Smooth muscle cell (in vitro differentiated cells): ENCODE results near the gene APELA. TPM values are rescaled to one million over a fixed set of nuclear protein-coding genes. Genes with fewer than 3 reads are reported as not detected.
"Not testable (repeated sequence)": the region's sequence is repeated elsewhere in the genome, so short reads cannot be mapped to it uniquely, and the experiment has no call there.

Experiments used
- DNase-seq: peaks from one replicate; lab custom pipeline; 2025; ENCODE audit not compliant: unreplicated experiment; lab: John Stamatoyannopoulos, UW
- H2AFZ ChIP-seq: fragments of 200-600 bp; sonication (generic); 2 replicates; pipeline ENCODE4 v1.6.0; 2016; ENCODE audit warnings: antibody characterized with exemption, low read depth, mild to moderate bottlenecking
- H3F3A ChIP-seq: fragments of 200-600 bp; sonication (generic); 2 replicates; pipeline ENCODE4 v1.6.0; 2017; ENCODE audit warnings: antibody characterized with exemption, low read depth
- H3K27ac ChIP-seq: fragments of 200-600 bp; sonication (generic); 2 replicates; pipeline ENCODE4 v1.5.1; 2016; ENCODE audit warnings: low read depth, mild to moderate bottlenecking
- H3K27me3 ChIP-seq: fragments of 200-600 bp; sonication (generic); 2 replicates; pipeline ENCODE4 v1.6.1; 2016; ENCODE audit warnings: low read depth, mild to moderate bottlenecking
- H3K36me3 ChIP-seq: fragments of 200-600 bp; sonication (generic); 2 replicates; pipeline ENCODE4 v1.5.1; 2016; ENCODE audit warnings: low read depth
- H3K4me1 ChIP-seq: fragments of 200-600 bp; sonication (generic); 2 replicates; pipeline ENCODE4 v1.5.1; 2016; ENCODE audit warnings: low read depth
- H3K4me2 ChIP-seq: fragments of 200-600 bp; sonication (generic); 2 replicates; pipeline ENCODE4 v1.6.0; 2016; ENCODE audit warnings: mild to moderate bottlenecking
- H3K4me3 ChIP-seq: fragments of 200-600 bp; sonication (generic); 2 replicates; pipeline ENCODE4 v1.5.1; 2016; ENCODE audit warnings: mild to moderate bottlenecking
- H3K79me2 ChIP-seq: fragments of 200-600 bp; sonication (generic); 2 replicates; pipeline ENCODE4 v1.6.0; 2016; ENCODE audit warnings: low read depth, mild to moderate bottlenecking
- H3K9ac ChIP-seq: fragments of 200-600 bp; sonication (generic); 2 replicates; pipeline ENCODE4 v1.6.0; 2016; ENCODE audit warnings: low read depth
- H3K9me3 ChIP-seq: fragments of 200-600 bp; sonication (generic); replicated peaks from 2 replicates; pipeline ENCODE4 v1.5.1; 2016; ENCODE audit warnings: low read depth
- H4K20me1 ChIP-seq: fragments of 200-600 bp; sonication (generic); 2 replicates; pipeline ENCODE4 v1.6.0; 2016; ENCODE audit warnings: low read depth
- WGBS: methylation state at CpG from one replicate; pipeline ENCODE4 v1.1.7; 2016; ENCODE audit warnings: low lambda C conversion rate; 5-methylcytosine and 5-hydroxymethylcytosine counted together
- polyA plus RNA-seq: library from polyadenylated mRNA; unstranded; fragments of >200 nt; fragmentation: Nextera tagmentation; extraction: Ambion mirVana; gene quantifications from 2 replicates; pipeline ENCODE4 v1.2.1, GENCODE V29; 2016
- total RNA-seq: library from RNA; depleted of rRNA; stranded (reverse); fragments of >200 nt; gene quantifications from 2 replicates; pipeline ENCODE4 v1.2.3, GENCODE V29; 2014
- TF ChIP-seq, protein P1 (sequence below): fragments of 200-600 bp; sonication (generic); IDR thresholded peaks from 2 replicates; pipeline ENCODE4 v1.5.1; 2017; ENCODE audit warnings: borderline replicate concordance, mild to moderate bottlenecking, antibody characterized with exemption; ENCODE audit not compliant: insufficient read depth, poor library complexity, severe bottlenecking

APELA gene
- total and polyA plus RNA-seq, 2 experiments from 2014 or later: 0.09 TPM; not detected in 1

DNA sequence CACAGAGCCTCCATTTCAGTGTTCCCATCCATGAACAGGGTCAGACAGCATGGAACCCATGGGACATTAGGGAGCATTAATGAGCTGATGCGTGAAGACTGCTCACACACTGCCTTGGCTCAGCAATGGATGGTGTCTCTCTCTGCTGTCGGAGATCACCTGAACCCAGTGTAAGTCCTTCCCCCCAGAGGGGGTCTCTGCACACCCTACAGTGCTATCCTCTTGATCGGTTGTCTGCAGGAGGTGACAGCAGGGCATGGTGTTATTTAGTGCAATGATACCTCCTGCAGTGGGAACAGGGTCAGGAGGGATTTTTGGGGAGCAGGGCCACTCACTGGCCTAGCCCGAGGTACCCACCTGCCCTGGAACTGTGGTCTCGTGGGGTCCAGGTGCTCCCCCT lies 25.6 kb downstream of the APELA start:
- no peak for DNase-seq
- TF ChIP-seq, protein P1, sequence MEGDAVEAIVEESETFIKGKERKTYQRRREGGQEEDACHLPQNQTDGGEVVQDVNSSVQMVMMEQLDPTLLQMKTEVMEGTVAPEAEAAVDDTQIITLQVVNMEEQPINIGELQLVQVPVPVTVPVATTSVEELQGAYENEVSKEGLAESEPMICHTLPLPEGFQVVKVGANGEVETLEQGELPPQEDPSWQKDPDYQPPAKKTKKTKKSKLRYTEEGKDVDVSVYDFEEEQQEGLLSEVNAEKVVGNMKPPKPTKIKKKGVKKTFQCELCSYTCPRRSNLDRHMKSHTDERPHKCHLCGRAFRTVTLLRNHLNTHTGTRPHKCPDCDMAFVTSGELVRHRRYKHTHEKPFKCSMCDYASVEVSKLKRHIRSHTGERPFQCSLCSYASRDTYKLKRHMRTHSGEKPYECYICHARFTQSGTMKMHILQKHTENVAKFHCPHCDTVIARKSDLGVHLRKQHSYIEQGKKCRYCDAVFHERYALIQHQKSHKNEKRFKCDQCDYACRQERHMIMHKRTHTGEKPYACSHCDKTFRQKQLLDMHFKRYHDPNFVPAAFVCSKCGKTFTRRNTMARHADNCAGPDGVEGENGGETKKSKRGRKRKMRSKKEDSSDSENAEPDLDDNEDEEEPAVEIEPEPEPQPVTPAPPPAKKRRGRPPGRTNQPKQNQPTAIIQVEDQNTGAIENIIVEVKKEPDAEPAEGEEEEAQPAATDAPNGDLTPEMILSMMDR: no peak
- Histone ChIP-seq H3F3A (no peaks in the 10 kb centered on the region), H3K9me3 (no peaks in the 10 kb centered on the region), H3K4me2 (no peak overlapping the region), H3K4me3 (no peak overlapping the region), H4K20me1 (no peaks in the 10 kb centered on the region), H3K36me3 (no peaks in the 10 kb centered on the region), H3K4me1 (no peaks in the 10 kb centered on the region), H3K79me2 (no peaks in the 10 kb centered on the region), H3K9ac (no peak overlapping the region), H2AFZ (no peak overlapping the region), H3K27ac (no peak overlapping the region), H3K27me3 (no peaks in the 10 kb centered on the region)
- WGBS: 93% methylated on average over 5 of the region's 5 CpGs

DNA sequence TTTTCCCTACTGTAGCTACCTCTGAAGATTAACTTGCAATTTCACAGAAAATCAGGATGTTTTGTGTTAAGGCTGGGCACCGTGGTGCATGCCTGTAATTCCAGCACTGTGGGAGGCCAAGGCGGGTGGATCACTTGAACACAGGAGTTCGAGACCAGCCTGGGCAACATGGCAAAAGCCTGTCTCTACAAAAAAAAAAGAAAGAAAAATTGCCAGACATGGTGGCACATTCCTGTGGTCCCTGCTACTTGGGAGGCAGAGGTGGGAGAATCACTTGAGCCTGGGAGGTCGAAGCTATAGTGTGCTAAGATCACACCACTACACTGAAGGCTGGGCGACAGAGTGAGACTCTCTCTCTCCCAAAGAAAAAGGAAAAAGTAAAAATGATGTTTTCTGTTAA lies 27.4 kb downstream of the APELA start:
- no peak overlapping the region for H3K9ac ChIP-seq
- H3K4me1 ChIP-seq: no peaks in the 10 kb centered on the region
- WGBS: 78% methylated on average over 5 of the region's 5 CpGs
- TF ChIP-seq, protein P1: no peak
- H3K4me3 ChIP-seq: no peak overlapping the region
- H4K20me1 ChIP-seq: no peaks in the 10 kb centered on the region
- no peak overlapping the region for H3K4me2 ChIP-seq
- no peak overlapping the region for H3K27ac ChIP-seq
- H3K36me3 ChIP-seq: no peaks in the 10 kb centered on the region
- no peaks in the 10 kb centered on the region for H3K9me3 ChIP-seq
- no peak overlapping the region for H2AFZ ChIP-seq
- no peaks in the 10 kb centered on the region for H3K79me2 ChIP-seq
- no peak for DNase-seq
- no peaks in the 10 kb centered on the region for H3K27me3 ChIP-seq
- no peaks in the 10 kb centered on the region for H3F3A ChIP-seq

DNA sequence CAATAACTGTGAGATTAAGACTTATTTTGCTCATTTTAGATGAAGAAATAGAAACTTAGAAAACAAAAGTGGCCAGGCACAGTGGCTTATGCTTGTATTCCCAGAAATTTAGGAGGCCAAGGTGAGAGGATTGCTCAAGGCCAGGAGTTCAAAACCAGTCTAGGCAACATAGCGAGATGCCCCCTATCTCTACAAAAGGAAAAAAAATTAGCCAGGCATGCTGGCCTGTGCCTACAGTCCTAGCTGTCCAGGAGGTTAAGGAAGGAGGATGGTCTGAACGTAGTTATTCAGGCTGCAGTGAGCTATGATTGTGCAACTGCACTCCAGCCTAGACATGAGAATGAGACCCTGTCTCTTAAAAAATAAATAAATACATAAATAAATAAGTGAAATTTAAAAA lies 28.0 kb downstream of the APELA start:
- H3K79me2 ChIP-seq: no peaks in the 10 kb centered on the region
- H3K27ac ChIP-seq: no peak overlapping the region
- H4K20me1 ChIP-seq: no peaks in the 10 kb centered on the region
- no peaks in the 10 kb centered on the region for H3K9me3 ChIP-seq
- no peak overlapping the region for H3K9ac ChIP-seq
- no peaks in the 10 kb centered on the region for H3F3A ChIP-seq
- H3K4me2 ChIP-seq: no peak overlapping the region
- H3K27me3 ChIP-seq: no peaks in the 10 kb centered on the region
- no peaks in the 10 kb centered on the region for H3K4me1 ChIP-seq
- 88% methylated on average over 2 of the region's 2 CpGs for WGBS
- DNase-seq: no peak
- no peak overlapping the region for H2AFZ ChIP-seq
- TF ChIP-seq, protein P1: no peak
- no peak overlapping the region for H3K4me3 ChIP-seq
- H3K36me3 ChIP-seq: no peaks in the 10 kb centered on the region

DNA sequence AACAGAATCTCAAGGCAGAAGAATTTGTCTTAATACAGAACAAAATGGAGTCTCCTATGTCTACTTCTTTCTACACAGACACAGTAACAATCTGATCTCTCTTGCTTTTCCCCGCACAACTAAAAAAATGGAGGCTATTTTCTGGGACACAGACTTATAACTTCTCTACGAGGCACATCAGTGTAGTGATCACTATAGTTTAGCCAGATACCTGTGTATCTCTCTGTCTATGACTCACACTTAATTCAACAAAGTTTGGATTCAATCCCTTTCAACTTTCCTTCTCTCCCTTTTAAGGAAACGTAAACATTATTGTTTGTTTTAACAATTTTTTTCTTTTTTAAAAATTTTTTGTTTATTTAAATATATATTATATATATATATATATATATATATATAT lies 29.4 kb downstream of the APELA start:
- Histone ChIP-seq H3K4me2 (no peak overlapping the region), H3K27ac (no peak overlapping the region), H2AFZ (no peak overlapping the region), H3K9ac (no peak overlapping the region), H3F3A (no peaks in the 10 kb centered on the region), H3K36me3 (no peaks in the 10 kb centered on the region), H3K9me3 (no peaks in the 10 kb centered on the region), H3K4me3 (no peak overlapping the region), H3K79me2 (no peaks in the 10 kb centered on the region), H4K20me1 (no peaks in the 10 kb centered on the region), H3K4me1 (no peaks in the 10 kb centered on the region), H3K27me3 (no peaks in the 10 kb centered on the region)
- TF ChIP-seq, protein P1: no peak
- no peak for DNase-seq
- WGBS: 78% methylated on average over 3 of the region's 3 CpGs

DNA sequence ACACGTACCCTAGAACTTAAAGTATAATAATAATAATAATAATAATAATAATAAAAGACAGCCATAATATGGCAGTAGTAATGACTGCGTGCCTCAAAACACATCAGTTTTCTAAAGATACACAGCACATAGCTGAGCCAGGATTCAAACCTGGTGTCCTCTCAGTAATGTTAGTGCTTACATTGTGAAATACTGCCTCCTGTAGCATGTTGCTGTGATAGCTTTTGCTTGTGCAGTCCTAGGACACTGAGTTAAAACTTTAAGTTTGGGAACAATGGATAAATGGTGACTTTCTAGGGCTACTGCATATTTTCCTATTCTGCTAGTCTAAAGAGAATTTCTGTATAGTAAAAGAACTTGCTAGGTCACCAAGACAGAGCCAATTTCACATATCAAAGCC lies 36.5 kb downstream of the APELA start:
- H3K27ac ChIP-seq, H3K79me2 ChIP-seq, H3K27me3 ChIP-seq, H3K36me3 ChIP-seq, H3K9me3 ChIP-seq, H3K9ac ChIP-seq, H2AFZ ChIP-seq, DNase-seq, H3K4me1 ChIP-seq, H3K4me2 ChIP-seq, H3K4me3 ChIP-seq, H4K20me1 ChIP-seq, H3F3A ChIP-seq: not testable (repeated sequence)
- WGBS: 84% methylated on average over 2 of the region's 2 CpGs
